HG02943 (cell line): ENCODE data around the gene MORC1.
A peak's percentile ranks its signal among the peaks of the same experiment; 100 is the strongest.

Experiments used
- ATAC-seq: cut with Tn5 transposase; IDR thresholded peaks from one replicate; pipeline ENCODE4 v1.9.1; 2021; ENCODE audit warnings: mild to moderate bottlenecking, low read depth, moderate library complexity; ENCODE audit not compliant: unreplicated experiment

MORC1 gene

DNA sequence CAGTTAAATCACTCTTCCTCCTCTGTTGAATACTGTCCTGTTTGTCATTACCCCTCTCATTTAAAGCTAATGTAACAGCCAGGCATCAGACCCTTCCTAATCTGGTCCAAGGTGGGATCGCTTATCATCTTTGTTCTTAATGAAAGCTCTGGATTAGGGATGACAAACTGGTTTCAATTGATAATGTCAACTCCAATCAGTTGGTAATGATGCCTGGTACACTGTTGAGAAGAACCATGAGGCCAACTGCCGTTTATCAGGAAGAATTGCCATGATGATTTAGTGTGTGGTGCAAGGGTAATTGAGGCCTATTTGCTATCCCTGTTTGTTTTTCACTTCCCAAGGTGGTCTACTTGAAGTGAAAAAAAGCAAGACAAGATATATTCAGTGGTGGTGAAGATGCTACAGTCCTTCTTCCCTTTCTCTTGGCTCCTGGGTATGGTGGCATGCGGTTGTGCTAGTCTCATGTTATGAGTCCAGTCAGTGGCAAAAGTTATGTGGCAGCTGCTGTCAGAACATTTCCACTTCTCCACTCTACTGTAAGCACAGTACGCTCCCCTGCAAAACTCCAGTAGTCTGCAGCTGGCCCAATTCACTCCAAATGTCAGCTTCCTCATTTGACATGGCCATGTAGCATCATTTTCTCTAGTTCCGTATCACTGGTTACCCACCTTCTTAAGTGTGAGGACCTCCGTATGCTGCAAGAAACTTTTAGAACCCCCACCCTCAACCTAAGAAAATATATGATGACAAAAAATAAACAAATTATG is 72.5 kb downstream of the MORC1 start:
- ATAC-seq: no peak

DNA sequence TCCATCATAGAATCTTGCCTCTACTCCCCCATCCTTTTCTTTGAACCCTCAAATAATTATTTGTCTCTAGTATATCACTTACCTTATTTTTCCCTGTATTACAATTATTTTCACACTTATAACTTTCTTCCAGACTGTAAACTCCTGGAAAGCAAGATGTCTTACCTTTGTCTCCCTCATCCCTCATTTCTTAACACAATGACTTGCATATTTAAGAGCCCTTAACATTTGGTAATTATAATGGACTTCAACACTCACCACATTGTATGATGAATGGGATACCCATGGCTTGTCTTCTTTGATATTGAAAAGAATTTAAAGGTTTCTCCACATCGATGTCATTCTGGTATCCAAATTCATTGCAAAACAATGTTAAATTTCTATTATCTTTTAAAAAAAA is 82.9 kb downstream of the MORC1 start:
- ATAC-seq: no peak

DNA sequence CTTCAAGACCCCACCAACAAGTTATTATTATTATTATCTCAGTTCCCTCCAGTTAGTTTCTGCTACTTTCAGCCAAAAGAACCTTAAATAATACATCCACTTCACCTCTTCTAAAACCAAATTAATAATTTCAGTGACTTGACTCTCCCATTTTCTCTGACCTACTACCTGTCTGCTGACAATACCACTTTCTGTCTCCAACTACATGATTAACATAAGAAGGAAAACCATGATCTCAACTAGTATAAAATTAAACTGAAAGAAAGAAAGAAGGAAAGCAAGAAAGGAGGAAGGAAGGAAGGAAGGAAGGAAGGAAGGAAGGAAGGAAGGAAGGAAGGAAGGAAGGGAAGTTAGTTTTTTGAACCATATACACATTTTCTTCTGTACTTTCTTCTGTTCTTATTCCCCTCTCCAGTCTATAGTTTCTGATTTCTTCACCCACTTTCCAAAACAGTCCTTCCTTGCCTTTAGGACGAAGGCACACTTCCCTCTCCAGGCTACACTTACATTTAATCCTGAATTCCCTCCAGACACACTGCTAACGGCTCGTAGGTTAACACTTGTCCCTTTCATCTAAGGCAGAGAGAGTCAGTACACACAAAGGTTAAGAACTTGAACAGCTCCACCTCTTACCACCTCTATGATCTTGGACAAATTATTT is 84.8 kb downstream of the MORC1 start:
- no peak for ATAC-seq

DNA sequence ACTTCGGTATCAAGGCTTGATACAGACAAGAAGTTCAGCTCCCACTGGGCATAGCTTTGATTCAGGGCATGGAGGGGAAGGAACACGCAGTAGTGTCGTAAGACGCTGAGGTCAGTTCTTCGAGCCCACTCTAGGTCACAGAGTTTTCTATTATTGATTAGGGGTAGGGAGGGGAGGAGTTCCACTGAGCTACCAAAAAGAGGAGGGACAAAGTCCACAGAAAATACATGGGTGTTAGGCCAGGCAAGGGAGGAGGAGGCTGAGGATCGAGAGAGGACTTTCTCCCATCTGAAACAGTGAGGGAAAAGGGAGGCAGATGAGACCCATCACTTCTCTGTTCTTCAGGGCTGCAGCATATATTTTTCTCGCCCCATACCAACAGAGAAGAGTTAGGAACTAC is 89.2 kb downstream of the MORC1 start:
- ATAC-seq: no peak

DNA sequence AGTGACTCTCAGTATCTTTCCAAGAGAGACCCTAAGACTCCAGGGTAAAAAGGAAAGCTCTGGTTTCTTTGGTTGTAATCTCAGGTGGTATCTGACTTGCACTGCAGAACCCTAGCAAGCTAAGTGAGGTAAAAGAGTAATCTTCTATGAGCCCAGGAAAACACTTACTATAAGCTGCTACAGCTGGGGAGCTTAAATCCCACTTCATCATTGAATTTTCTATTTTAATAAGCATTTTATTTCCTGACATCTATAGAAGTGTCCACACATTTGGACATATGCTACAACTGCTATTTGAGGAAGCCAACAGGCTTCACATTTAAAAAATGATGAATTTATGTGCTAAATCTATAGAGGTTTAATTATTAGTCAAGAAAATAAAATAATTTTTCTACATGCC is 91.1 kb downstream of the MORC1 start:
- no peak for ATAC-seq

DNA sequence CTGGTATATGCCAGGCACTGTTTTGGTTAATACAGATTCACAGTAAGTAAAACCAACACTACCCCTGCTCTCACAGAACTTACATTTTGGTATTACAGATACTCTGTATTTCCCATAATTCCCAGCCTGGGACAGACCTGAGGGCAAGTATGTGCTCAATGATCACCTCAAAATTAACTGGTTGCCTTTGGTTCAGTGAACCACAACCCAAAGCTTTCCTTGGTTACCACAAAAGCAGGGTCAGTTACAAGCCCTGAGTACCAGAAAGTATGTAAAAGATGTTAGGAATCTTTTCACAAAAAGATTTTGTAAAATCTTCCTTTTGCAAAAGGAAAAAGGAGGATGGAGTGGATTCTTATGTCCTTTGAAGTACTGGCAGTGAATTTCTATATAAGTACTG is 92.0 kb downstream of the MORC1 start:
- no peak for ATAC-seq

DNA sequence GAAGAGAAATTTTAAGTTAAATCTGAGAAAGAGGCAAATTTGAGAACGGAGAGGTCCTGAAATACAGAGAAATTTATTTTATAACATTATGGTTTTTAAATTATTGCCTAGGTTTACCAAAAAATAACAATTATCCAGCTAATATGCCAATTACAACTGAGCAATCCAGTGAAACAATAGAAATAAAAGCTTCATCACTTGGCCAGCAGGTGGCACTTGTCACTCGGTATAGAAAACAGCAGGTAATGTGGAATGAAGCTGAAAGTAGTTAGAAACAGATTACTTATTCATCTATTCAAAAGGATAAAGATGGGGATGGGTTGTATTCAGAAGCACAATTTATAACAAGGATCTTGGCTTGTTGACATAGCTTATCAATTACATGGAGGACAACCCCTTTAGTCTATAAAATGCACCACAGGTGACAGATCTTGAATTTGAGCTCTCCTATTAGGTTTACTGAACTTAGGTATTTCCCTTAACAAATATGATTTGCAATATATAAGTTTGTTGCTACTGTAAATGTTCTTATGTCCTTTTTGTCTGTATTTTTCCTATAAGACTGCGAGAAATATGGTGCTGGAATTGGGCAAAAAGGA is 94.2 kb downstream of the MORC1 start:
- ATAC-seq: peak; percentile 76

DNA sequence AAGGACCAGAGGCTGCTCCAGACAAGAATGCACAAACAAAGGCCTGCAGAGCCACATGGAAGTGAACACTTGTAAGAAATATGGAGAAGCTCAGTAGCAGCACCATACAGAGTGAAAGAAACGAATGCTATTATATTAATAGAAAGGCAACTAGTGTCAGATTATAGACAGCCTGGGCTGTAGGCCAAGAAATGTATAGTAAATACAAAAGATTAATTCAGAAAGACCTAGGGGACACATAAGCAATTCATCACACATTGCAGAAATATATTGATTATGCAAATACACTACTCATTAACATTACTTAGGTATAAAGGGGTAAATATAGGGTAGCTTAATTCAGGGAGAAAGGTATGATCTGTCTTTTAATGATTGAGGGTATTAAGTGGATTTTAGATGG is 94.8 kb downstream of the MORC1 start:
- no peak for ATAC-seq

DNA sequence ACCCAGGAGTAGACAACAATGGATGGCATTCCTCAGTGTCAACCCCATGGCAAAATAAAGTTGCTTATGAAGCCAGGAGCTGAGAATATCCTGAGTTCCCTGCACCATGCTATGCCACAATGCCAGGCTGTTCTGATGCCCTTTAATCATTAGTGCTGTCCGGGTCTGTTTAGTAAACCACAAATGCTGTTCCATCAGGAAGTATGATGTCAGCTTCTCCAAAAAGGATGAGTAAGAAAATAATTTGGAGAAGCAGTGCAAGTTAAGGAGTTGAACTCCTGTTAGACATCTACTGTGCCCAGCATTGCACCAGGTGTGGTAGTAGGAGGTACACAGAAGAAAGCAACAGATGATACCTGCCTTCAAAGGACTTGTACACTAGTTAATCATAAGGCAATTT is 96.4 kb downstream of the MORC1 start:
- ATAC-seq: no peak

DNA sequence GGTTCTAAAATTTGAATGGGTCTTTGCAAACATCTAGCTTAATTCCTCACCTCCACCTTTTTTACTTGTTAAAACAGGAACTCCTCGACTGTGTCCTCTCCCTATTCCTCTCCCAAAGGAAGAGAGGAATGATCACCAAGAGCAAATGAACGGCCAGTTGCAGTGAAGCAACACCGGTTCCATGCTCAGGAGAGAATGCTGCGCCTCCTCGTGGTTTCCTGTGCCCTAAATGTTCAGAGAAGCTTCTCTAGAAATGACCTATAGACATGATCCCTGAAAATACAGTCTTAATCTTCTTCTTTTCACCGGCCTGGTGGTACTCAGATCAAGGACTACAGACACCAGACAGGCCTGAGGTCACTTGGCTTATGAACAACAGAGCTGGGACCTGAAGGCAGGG is 99.1 kb downstream of the MORC1 start:
- no peak for ATAC-seq

DNA sequence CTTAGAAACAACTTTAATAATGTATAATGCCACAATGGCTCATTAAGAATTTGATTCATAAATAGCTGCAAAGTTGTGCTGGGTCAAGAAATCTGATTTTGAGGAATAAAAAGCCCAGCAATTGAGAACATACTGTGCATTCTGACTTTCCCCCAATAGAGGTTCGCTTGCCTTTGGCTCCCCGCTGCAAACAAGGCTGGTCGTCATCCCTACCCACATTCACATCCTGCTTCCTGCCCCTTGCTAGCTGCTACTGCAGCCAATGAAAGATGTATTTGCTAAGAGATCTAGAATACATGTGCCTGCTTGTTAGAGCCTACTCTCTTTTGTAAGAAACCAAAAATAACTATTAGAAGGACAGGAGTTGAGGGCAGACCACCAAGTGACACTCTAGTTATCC is 112.5 kb downstream of the MORC1 start:
- ATAC-seq: no peak

DNA sequence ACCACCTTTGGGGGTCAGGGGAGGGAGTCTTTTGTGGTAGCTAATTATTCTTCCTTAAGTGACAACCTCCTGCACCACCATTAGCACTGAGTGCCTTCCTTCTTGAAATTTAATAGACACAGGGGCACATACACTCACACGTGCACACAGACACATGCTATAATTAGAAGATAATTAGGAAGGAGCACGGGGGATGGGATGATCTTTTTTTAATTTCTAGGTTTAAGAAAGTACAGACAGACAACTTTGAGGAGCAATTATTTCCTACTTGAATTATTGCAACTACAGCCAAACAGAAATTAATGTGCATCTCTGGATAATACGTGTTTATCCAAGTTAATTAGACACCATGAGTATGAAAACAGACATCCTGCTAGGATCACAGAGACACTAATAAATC is 119.5 kb downstream of the MORC1 start:
- ATAC-seq: no peak

DNA sequence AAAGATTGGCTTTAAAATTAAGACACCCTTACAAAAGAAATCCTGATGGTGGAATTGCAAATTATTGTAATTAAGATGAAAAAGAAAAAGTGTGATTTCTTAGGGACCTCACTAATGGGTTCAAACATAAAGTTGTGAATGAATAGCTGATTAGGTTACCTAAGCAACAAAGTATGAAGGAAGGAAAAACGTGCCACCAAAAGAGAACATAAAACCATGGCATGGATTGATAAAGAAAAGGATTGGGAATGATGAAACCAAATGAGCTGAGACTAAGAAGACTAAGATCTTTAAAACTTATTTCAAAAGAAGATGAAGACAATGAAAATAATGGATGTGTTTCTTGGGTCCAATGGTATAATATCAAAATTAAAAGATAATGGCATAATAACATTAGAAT is 132.1 kb downstream of the MORC1 start:
- no peak for ATAC-seq

DNA sequence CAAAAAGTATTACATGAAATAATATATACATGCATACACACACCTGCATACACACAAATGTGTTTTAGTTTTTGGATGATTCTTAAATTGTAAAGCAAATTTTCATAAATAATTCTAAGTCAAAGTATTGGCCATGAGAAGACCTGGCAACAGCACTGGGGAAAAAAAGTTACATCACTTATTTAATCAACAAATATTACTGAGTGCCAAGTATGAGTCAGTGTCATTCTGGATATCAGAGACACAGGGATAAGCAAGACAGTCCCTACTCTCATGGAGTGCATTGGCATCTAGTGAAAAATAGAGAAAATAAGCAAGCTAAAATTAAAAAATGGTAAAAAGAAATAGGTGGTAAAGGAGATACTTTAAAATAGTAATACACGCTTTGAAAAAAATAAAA is 134.9 kb downstream of the MORC1 start:
- ATAC-seq: no peak

DNA sequence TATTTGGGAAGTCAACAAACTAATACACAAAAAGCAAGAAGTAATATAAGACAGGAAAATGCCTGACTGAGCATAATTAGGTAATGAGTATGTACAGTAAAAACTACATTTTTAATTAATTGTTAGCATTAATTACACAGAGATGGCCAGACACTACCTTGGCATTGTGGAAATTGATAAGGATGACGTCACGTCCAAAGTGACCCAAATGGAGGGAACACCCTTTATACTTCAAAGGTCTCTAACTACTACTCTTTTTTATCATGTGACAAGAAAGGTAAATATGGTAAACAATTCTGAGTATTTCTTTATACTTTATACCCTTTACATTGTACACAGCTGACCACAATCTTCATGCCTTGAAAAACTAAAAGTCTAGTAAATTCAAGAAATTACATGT is 141.9 kb downstream of the MORC1 start:
- ATAC-seq: no peak

DNA sequence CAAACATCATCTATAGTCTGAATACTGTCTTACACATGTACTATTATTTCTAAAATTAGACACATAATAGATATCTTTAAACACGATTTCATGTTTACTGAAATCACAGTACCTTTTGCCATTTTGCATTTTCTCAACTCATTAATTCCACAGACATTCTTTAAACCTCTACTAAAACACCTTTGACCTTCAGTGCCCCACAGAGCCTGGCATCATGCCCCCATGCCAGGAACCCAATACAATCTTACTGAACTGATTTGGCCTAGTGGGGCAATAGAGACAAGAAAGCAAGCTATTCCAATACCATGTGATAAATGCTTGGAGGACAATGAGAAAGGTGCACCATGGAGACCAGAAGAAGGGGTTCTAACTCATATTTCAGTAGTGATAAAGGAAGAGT is 144.9 kb downstream of the MORC1 start:
- ATAC-seq: no peak

DNA sequence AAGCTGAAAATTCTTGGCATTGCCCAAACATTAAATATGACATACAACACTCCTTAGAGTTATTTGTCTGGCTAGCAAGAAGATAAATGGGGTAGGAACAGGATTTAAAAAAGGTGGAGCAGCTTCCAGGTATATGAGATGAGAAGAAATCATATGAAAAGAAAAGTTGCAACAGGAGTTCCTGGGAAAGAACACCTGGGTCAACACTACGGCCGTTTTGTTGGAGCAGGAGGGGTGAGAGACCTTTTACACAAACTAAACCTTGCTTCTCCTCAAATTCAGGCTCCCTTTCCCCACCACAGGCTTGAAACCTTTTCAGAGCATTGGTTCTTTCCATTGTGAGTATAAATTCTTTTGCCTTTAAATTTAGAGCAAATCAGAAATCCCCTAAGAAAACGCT is 145.5 kb downstream of the MORC1 start:
- no peak for ATAC-seq

DNA sequence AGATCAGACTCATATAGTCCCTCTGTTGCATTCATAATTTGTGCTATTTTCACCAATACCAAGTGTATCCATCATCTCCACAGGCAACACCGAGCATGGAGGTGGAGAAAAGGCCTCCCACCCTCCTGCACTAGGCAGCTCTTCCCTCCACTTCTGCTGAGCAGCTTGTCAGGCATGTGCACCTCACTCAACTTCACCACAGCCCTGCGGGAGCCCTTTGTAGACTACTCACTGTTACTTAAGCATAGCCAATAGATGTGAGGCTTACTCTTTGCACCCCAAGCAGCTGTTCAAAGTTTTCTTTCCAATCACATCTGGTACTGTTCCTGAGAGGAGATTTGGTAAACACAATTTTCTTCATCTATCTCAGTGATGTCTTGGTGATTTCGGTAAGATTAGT is 147.4 kb downstream of the MORC1 start:
- ATAC-seq: no peak

DNA sequence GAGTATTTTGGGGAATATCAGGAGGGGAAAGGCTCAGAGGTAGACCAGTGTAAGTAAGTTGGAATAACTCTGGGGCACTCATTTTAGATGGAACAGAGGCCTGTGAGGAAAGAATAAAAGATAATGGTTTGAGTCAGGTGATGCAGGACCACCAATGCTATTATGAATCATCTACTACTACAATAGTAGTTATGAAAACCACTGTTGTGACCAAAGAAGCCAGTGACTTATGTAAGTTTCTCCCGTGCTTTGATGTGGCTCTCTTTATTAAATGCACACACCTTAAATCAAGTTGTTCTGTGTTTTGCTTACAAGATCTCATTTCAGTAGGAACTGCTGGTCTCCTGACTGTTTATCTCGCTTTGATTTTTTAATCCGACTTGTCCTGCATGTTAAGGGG is 151.2 kb downstream of the MORC1 start:
- no peak for ATAC-seq

DNA sequence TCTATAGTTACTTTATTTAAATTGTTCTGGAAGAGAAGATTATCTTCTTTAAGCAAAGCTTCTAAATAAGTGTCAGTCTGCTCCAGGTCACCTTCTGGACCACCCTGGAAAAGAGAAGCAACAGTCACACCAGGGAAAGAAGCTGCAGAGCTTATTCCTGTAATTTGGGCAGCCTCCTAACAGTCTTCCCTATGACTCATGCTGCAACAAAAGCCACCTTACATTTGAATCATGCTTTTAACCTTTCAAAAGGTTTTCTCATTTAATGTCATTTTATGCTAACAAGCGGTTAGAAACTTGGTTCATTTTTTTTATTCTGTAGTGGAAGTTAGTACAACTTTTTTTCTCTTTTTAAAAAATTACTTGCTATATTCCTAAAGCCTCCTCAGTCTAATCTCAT is 158.9 kb downstream of the MORC1 start:
- ATAC-seq: no peak

DNA sequence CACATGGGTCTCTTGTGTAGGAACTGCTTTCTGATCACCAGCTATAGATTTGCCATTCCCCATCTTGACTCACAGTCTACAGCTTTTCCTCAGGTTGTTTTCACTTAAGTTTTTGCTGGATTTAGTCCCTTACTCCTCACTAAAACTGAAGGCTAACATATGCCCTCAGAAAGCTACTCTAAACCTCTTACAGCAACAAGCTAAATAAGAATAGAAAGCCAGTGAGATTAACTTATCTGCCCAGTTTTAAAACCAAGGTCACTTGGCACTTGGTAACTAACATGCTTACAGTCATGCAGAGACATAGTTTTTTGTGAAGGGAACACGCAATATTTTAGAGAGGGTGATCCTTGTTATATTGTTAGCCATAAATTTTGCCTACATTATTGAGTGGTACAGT is 164.2 kb downstream of the MORC1 start, which contains the start of gene GUCA1C:
Gene GUCA1C (minus strand): TSS at position 180 of the 400 bp plus-strand sequence. CDS start 117 bp downstream, at position 63.
- ATAC-seq: no peak

DNA sequence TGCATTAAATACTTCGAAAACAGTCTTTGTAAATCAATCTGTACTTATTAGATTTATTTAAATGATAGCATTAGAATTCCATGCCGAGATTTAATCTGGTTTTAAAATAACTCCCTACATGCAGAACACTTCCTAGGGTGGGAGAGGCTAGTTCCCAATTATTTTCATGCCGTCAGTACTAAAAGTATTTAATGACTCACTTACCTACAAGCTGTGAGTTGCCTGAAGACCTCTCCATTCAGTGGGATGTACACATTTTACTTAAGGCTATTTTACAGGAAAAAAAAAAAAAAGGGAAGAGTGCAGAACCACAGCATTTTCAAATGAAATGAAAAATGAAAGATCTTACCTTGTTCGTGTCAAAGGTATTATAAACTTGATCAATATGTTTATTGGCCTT is 164.7 kb downstream of the MORC1 start:
- ATAC-seq: no peak
